Activated effector memory CD4-positive, alpha-beta T cell treated with Interleukin-2 at 50 U/mL for 16 hours (primary cell): ENCODE results near the gene SLC25A45.
"Not testable (repeated sequence)": the region's sequence is repeated elsewhere in the genome, so short reads cannot be mapped to it uniquely, and the experiment has no call there.

Experiments
- DNase-seq: peaks from one replicate; pipeline ENCODE4 v3.0.0-alpha.2; 2020

Gene SLC25A45

DNA sequence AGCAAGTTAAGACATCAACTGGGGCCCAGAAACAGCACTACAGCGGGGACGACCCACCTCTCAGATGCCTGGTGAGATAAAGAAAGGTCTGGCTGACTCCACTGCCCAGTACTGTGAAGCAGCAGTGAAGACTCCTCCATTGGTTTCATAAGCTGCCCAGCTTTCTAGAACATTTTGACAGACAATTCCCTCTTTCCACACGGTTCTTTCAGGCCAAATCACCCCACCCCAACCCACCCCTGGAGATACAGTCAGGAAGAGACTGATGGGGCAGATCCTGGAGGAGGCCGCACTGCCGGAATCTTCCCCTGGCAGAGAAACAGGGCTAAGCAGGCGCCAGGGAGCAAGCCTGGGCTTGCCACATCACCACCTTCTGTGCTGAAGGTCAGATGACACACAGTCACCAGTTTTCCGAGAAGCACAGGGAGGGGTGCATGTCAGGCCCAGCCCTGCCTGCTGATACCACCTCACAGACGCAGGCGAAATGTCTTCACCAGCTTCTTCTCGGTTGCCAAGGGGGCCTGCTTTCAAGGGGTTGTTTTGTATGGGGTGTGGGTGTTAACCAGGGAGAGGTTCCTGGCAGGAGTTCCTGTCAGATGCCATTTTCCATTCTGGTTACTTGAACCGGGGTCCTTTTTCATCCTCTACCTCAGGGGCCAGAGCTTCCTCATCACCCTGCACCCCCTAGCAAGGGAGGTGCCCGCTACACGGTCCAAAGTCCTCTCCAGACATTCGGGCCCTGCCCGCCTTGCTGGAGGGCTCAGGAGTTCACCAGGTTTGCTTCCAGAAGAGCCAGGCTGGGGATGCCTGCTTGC lies 38.7 kb upstream of the SLC25A45 start:
- DNase-seq = peak; percentile 82

DNA sequence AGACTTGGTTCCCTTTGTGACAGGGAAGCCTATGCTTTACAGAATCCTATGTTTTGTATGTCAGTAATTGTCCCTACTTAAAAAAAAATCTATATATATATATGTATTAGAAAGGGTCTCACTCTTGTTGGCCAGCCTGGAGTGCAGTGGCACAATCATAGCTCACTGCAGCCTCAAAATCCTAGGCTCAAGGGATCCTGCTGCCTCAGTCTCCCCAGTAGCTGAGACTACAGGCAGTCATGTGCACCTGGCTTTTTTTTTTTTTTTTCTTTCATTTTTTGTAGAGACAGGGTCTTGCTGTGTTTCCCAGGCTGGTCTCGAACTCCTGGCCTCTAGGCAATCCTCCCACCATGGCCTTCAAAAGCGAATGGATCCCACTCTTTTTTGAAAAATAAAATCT lies 38.1 kb upstream of the SLC25A45 start:
- DNase-seq = no peak

DNA sequence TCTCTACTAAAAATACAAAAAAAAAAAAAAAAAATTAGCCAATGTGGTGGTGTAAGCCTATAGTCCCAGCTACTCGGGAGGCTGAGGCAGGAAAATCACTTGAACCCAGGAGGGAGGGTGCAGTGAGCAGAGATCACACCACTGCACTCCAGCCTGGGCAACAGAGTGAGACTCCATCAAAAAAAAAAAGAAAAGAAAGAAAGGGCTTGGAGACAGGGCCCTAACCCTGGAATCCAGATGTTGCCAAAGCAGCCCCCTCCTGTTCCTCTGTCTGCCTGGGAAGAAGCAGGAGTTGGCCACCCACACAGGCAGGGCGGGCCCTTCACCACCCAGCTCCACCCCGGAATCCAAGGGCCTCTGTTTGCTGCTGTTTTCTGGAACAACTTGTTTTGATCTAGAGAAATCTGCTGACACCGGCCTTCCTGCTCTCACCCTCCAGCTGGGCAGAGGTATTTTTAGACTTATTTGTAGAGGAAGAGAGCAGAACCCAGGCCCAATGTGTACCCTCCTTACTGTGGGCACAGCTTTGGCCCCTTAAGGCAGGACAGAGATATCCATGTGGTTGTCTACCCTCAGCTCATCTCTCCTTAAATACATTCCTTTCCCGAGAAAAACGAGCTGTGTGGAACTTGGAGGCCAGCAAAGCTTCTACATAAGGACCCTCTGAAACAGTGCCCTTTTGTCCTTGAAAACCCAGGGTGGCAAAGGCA lies 37.5 kb upstream of the SLC25A45 start:
- peak; percentile 64 for DNase-seq

DNA sequence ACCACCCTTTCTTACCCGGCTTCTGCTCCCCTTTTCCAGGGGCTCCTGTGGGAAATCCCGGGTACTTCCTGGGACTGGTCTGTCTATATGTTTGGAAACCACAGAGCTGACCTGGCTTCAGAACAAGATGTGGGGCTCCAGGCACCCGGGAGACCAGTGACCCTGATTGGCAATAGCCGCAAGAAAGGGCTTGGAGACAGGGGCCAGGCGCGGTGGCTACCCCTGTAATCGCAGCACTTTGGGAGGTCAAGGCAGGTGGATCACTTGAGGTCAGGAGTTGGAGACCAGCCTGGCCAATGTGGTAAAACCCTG lies 37.0 kb upstream of the SLC25A45 start:
- DNase-seq = no peak

DNA sequence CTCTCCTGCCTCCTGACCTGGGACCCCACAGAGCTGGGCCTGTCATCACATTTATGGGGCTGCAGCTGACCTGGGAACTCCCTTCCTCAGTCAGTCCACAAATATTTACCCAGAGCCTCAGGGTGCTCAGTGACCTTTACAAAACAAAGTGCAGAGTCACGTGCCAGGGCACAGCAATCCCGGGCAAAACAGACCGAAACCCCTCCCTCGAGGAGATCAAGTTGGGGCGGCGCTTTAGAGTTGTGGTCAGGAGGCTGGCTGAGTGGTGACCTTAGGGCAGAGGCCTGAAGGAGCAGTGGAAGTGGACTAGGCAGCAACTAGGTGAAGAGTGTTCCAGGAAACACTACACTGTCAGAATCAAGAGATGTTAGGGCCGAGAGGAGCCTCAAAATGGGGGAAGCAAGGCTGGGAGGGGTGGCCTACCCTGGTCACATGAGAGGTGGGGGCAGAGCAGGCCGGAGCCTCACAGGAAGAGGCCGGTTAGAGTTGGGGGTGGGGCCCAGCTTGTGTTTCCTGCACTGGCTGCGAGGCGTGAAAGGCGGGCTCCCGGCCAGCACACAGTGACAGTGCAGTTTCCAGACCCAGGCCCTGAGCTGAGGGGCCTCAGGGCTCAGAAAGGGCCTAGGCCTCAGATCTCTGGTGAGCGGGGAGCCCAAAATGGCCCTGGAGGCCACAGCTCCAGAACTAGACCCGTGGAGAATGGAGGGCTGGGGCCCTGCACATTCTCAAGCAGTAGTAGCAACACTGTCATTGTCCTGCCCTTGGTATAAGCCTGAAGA lies 36.4 kb upstream of the SLC25A45 start:
- peak; percentile 76 for DNase-seq

DNA sequence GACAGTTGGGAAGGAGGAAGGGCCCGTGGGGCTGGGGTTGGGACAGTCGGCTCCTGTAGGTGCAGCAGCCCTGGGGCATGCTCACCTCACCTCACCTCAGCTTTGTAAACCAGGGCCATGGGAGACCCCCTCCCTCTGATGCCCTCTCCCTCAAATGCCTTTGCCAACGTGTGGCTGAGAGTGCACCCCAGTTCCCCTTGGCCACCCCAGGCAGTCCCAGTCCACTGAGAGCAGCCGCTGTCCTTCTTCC lies 35.9 kb upstream of the SLC25A45 start:
- no peak for DNase-seq

DNA sequence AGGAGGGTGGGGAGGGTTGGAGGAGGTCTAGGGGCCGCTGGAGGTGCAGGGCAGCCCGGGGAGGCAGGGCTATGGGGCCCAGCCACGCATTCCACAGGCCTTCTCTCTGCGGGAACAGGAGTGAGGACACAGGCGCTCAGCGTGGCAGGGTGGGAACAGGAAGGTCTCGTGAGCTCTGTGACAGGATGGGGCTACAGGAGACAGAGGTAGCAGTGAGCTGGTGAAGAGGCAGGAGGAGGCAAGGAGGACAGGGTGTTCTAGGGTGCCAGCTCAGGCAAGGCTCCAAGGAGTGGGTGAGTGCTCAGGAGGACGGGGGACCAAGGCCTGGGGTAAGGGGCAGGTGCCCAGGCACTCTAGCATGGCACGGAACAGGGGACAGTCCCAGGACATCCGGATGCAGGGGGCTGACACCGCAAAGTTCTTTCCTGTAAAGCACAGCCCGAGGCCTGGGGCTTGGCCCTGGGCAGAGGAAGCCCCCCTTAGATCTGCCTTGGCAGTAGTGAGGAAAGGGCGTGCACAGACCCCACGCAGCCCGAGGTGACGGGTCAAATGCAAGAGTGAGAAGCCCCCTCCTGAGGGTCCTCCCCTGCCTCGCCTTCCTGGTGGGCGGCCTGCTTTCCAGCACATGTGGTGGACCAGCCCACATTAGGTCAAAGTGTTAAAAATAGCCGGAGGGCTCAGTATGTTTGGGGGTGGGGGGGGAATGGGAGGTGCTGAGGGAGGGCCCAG lies 35.4 kb upstream of the SLC25A45 start:
- peak; percentile 28 for DNase-seq

DNA sequence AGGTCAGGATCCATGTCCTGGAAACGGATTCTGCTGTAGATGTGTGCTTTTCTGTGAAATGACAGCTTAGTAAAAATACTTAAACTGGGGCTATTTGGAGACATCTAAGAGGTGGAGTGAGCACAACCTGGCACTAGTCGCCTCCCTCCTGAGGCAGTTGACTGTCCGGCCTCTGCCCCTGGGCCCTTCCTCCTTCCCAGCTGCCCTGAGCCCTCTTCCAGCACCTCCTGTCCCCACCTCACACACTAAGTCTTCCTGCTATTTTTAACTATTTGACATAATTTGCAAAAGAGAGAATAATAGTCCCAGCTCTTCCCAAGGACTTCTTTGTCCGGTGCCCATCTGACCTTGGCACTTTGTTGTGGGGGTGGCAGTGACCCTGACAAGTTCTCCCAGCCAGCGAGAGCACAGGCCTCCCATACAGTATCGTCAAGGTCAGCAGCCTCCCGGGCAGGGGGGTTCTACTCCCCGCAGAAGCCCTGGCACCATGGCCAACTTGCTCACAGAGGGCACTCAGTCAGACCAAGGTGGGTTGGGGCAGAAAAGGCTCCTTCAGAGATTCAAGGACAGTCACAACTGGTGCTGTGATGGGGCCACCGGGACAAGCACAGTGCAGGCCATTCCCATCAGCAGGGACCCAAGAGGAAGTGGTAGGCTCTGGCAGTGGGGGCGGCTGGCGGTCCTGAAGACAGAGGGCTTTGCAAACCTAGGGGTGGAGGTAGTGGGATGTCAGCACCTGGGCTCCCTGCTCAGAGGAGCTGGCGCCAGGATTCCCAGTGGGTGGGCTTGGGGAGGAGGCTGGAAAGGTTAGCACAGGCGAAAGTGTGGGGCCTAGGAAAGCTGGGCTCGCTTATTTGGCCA lies 34.6 kb upstream of the SLC25A45 start:
- DNase-seq = peak; percentile 28

DNA sequence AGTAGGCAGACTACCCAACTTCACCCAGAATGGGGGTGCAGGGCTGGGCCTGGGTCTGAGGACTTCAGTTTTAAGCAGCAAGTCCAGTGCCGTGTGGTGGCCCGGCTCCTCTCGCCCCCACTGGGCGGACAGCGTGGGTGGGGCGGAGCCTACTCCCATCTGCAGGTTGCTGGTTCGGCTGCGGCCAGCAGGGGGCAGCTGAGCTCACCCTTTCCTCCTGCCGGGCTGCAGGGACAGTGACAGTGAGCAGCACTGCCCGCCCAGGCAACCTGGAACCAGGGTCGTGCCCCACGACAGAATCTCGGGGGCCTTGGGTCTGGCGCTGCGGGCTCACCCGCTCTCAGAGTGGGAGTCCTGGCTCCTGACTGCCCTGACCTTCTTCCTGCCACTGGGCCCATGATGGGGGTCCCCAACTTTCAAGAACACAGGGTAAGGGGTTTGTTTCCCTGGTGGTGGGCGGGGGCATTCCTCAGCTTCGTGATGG lies 33.9 kb upstream of the SLC25A45 start:
- DNase-seq = peak; percentile 86

DNA sequence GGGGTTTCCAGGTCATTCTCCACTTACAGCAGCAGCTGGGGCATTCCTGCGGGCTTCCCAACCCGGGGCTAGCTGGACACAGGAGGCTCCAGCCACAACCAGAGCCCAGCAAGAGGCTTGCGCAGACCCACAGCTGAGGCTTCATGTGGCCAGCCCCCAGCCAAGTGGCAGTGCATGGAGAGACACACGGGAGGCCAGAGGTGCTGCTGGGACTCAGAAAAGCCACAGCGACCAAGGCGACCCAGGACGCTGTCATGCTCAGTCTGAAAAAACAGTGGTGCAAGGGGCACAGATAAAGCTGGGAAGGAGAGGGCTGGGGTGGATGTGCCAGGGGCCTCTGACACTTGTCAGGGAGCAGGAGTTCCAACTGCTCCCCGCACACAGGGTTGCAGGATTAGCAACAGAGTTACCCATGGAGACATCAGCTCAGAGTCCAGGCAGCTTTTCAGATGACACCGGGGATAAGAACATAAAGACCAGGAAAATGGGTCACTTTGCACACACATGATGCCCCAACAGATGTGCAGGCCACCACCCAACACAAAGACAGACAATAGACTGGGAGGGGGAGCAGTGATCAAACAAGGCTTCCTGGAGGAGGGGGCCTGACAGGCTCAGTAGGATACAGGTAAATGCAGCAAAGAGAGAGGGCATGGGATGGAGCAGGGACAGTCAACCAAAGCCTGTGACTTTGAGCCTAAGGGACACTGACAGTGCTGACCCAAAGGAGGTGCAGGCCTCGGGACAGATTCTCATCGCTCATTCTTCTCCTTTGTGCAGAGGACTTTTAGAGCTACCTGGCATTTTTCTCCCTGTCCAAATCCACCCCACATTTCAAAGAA lies 33.3 kb upstream of the SLC25A45 start:
- no peak for DNase-seq

DNA sequence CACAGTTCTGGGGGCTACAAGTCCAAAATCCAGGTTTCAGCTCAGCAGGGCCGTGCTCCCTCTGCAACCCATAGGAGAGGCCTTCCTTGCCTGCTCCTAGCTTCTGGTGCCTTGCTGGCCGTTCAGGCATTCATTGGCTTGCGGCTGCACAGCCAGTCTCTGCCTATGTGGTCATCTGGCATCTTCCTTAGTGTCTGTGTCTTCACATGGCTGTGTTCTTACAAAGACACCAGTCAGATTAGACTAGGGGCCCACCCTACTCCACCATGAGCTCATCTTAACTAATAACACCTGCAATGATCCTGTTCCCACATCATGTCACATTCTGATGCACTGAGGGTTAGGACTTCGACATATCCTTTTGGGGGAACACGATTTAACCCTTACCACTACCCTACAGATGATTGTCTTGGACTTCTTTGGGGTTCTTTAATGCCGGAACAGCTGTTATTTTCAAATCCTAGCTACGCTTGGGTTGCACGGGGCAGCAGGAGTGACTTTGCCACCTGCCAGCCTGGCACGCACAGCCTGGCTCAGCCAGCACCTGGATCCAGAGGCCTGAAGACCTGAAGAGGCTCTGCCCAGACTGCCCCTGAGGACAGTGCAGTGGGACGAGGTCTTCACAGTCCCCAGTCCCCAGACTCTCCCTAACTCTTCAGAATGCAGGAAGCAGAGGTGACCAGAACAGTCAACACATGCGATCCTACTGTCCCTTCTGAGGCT lies 32.5 kb upstream of the SLC25A45 start:
- DNase-seq = no peak

DNA sequence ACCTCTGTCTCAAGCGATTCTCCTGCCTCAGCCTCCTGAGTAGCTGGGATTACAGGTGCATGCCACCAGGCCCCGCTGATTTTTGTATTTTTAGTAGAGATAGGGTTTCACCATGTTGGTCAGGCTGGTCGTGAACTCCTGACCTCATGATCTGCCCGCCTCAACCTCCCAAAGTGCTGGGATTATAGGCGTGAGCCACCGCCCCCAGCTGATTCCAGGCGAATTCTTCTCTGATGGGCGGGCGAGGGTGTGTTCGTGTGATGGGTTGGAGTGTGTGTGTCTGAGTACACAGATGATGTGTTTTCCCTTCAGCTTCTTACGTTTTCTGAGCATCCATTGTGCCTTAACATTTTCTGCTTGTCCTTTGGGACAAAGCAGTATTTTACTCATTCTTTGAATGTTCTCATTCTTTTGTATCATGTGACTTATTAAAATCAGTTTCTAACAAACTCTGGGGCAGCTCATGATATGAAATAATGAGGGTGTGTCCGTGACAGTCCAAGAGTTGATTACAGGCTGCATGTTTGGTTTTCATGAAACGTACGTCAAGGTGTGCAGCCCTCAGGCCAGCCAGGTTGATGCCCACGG lies 30.7 kb upstream of the SLC25A45 start:
- DNase-seq = not testable (repeated sequence)

DNA sequence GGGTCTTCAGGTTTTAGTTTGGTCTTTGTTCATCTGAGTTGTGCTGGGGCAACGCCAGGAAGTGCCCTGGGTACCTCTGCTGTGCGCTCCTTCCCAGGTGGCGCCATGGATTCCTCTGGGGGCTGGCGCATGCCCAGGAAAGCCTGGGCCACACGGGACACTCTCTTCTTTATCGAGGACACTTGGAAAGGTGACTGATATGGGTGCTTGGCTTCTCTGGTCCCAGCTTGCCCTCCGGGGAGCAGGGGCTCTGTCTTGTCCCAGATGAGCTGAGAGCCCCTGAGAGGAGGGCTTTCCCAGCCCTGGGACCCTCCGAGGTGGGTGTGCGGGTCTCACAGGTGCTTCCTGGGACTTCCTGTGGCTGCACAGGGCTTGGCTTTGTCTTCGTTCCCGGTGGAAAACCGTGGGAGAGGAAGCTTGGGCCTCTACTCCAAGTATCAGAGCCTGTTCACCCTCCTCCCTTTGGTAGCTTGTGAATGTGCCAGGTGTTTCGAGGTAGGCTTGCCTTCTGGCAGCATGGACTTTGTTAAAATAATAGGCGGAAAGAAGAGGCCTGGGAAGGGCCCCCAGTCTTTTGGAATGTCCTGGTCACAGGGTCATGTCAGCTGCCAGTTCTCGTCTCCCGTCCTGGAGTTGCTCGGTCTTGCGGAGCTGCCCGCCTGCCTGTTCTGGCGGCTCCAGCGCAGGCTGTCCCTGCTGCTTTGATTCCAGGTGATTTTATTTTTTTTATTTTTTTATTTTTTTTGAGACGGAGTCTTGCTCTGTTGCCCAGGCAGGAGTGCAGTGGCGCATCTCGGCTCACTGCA lies 30.0 kb upstream of the SLC25A45 start:
- DNase-seq = no peak

DNA sequence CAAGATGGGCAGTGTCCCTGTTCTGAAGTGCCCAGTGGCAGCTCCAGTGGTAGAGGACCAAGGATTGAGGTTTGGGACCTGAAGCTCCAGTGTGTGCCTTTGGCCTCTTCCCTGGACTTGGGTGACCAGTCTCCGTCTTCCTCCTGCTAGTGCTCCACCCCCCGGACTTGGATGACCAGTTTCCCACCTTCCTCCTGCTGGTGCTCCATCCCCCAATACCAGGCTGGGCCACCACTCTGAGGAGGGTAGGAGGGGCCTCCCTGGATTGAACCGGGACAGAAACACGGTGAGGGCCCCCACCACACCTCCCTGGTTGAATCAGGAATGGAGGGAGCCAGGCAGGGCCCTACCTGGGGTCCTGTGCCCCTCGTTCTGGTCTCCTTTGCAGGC lies 29.2 kb upstream of the SLC25A45 start:
- no peak for DNase-seq

DNA sequence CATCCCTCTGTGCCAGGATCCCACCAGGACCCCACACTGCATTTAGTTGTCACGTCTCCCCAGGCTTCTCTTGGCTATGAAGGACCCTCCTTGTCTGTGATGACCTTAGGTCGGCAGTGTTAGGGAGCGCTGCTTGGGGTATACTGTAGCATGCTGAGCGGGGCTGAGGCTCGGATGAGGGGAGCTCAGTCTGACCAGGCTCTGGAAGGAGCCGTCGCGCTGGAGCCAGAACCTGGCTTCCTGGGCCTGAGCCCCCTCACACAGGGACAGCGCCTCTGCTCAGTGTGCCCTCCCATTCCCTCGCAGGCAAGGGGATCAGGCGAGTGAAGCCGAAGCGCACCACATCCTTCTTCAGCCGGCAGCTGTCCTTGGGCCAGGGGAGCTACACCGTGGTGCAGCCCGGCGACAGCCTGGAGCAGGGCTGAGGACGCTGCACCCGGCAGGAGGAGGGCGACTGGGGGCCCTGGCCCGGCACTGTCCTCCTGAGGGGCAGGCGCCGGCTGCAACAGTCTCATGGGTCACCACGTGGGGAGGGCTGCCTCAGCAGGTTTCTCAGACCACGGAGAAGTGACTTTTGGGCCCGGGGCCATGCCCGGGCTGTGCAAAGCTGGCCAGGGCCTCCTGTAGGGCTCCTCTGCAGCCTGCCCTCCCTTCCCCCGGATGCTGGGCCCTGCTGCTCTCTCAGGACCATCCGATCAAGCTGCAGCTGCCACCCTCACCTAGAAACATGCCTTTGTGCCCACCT lies 28.7 kb upstream of the SLC25A45 start:
- no peak for DNase-seq

DNA sequence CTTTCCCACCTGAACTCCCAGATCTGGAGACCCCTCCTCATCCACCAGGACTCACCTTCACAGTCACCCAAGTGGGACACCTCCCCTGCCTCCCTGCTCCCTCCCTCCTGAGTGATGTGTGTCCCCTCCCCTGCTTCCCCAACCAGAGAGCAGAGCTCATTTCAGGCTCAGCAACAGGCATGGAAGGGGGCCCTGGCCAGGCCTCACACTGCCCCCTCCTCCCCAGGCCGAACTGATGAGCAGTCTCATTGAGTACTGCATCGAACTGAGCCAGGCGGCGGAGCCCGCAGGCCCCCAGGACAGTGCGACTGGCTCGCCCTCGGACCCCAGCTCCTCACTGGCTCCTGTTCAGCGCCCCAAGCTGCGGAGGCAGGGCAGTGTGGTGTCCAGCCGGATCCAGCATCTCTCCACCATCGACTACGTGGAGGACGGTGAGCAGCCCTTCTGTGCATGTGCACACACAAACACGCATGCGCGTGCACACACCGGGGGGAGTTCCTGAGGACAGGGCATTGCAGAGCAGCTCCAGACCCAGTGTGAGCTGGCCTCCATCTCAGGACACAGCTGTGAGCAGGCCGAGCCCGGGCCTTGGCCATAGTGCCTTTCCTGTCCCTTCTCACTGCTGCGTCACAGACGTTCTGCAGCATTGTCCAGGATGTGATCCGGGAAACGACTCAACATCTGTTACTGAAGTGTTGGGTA lies 22.3 kb upstream of the SLC25A45 start:
- no peak for DNase-seq

DNA sequence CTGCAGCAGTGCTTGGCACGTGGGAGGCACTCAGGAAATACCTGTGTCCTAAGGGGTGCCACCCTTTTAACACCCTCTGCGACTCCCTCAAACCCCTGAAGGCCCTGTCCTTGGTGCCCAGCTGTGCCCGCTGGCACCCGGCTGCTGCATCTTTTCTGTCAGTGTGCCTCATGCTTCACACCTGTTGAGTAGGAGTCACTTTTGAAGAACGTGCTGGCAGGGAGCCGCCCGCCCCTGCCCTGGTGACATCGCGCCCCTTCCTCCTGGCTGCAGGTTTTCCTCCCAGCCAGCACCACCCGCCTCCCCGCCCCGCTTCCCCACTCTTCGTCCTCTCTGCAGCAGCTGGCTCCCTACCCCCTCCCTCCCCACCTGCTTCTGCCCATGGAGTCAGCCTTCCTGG lies 21.8 kb upstream of the SLC25A45 start:
- DNase-seq = no peak

DNA sequence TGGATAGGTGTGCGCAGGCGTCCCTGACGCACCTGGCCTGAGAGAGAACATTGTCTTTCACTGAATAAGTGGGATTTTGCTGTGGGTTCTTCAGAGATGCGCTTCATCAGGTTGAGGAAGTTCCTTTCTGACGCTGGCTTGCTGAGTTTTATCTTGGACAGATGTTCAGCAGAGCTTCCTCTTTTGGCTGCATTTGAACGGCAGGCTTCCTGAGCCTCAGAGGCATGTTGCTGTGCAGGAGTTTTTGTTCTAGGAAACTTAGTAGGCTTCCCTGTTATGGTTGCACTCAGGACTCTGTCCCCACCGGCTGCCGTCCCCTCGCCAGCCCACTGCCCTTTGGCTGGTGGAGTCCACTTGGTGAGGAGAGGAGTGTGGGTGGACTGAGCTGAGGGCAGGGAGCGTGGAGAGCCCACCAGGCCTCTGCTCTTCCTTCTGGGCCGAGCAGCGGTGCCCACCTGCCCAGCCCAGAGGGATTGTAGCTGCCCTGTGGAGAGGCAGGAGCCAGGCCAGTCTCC lies 21.2 kb upstream of the SLC25A45 start:
- DNase-seq = no peak
